RWPE1 (cell line): Measurements from ENCODE around the gene IL12RB2.
"Not testable (repeated sequence)": the region's sequence is repeated elsewhere in the genome, so short reads cannot be mapped to it uniquely, and the experiment has no call there.

Source experiments
- CTCF ChIA-PET: fragments of 350-600 bp; sonication (Branson Sonifier 250); formaldehyde crosslinking; extraction: SDS; loops from one replicate; lab custom pipeline; 2021; lab: Yijun Ruan, JAX
- POLR2A ChIA-PET: fragments of 400-600 bp; formaldehyde crosslinking; extraction: SDS; loops from one replicate; lab custom pipeline; 2020; ENCODE audit warnings: antibody characterized with exemption; ENCODE audit not compliant: low non-redundant PET; lab: Yijun Ruan, JAX
- DNase-seq: peaks from one replicate; pipeline ENCODE4 v3.0.0; 2012; ENCODE audit warnings: low spot score
- H3K27ac ChIP-seq: fragments of 450-650 bp; 2 replicates; pipeline ENCODE4 v1.5.1; 2017
- CTCF ChIP-seq: fragments of 450-650 bp; conservative IDR thresholded peaks from 2 replicates; pipeline ENCODE4 v1.5.1; 2017; ENCODE audit warnings: low read depth, mild to moderate bottlenecking

Gene IL12RB2

GRCh38 chr1:67415041-67415440, 107.4 kb downstream of the IL12RB2 start:
- no peak for TF ChIP-seq CTCF
- ChIA-PET POLR2A (no interaction called here), CTCF (interaction anchor here (1.4 kb wide), 1 partner anchor 86 kb away, joined by 4 read pairs; no protein-coding TSS in a partner anchor)
- no peak for DNase-seq
- H3K27ac ChIP-seq = no peak overlapping the region

- POLR2A ChIA-PET, CTCF ChIA-PET, DNase-seq, H3K27ac ChIP-seq: not testable (repeated sequence)
Observed at GRCh38 chr1:67417733-67418132, 110.1 kb downstream of the IL12RB2 start.

- no peak for DNase-seq
- TF ChIP-seq CTCF = no peak
- H3K27ac ChIP-seq = no peak overlapping the region
- POLR2A ChIA-PET = no interaction called here
- CTCF ChIA-PET = interaction anchor here (0.6 to 1.0 kb wide), 2 partner anchors 81 to 185 kb away, joined by 3 to 4 read pairs; no protein-coding TSS in a partner anchor
Observed at GRCh38 chr1:67418839-67419586, 111.3 kb downstream of the IL12RB2 start.

GRCh38 chr1:67420835-67421492, 113.3 kb downstream of the IL12RB2 start:
- no peak for TF ChIP-seq CTCF
- no peak overlapping the region for H3K27ac ChIP-seq
- no peak for DNase-seq
- ChIA-PET CTCF (interaction anchor here (0.6 kb wide), 1 partner anchor 28 kb away, joined by 3 read pairs; no protein-coding TSS in a partner anchor), POLR2A (no interaction called here)

- no peak for TF ChIP-seq CTCF
- POLR2A ChIA-PET = no interaction called here
- H3K27ac ChIP-seq = no peak overlapping the region
- no peak for DNase-seq
- CTCF ChIA-PET = no interaction called here
Observed at GRCh38 chr1:67427465-67427864, 119.8 kb downstream of the IL12RB2 start.

GRCh38 chr1:67427947-67428346, 120.3 kb downstream of the IL12RB2 start:
- POLR2A ChIA-PET = no interaction called here
- DNase-seq = no peak
- CTCF ChIA-PET = interaction anchor here (1.1 kb wide), 1 partner anchor 73 kb away, joined by 4 read pairs; no protein-coding TSS in a partner anchor
- no peak for TF ChIP-seq CTCF
- H3K27ac ChIP-seq = no peak overlapping the region

- ChIA-PET POLR2A (no interaction called here), CTCF (interaction anchor here (0.5 to 1.8 kb wide), 9 partner anchors 41 to 259 kb away, joined by 3 to 6 read pairs (median 4); no protein-coding TSS in a partner anchor)
- H3K27ac ChIP-seq = peak overlapping the region; percentile 96
- no peak for DNase-seq
- TF ChIP-seq CTCF = no peak
Observed at GRCh38 chr1:67429011-67429527, 121.4 kb downstream of the IL12RB2 start.
